Measurements from ENCODE around the gene HLA-E. TPM values are rescaled to one million over a fixed set of nuclear protein-coding genes. Genes with fewer than 3 reads are reported as not detected.
A peak's percentile ranks its signal among the peaks of the same experiment; 100 is the strongest.
"Not testable (repeated sequence)": the region's sequence is repeated elsewhere in the genome, so short reads cannot be mapped to it uniquely, and the experiment has no call there.

The HLA-E gene
- total RNA-seq, 1 donor from 2014 or later, result 1,028 TPM

- intact Hi-C loops (cut with DNase I), result no loop called here
- Histone ChIP-seq H3K4me3 (no peak overlapping the region), H3K4me1 (peaks cover 24% of the 10 kb centered on the region), H3K9me3 (no peaks in the 10 kb centered on the region), H3K27ac (no peak overlapping the region), H3K36me3 (no peaks in the 10 kb centered on the region), H3K27me3 (peaks cover 96% of the 10 kb centered on the region)
- no peak for TF ChIP-seq CTCF (IDR thresholded peaks at IDR 0.05)
- peak; percentile 73 for ATAC-seq
- peak; percentile 80 for DNase-seq
Observed at GRCh38 chr6:30463651-30464618, 25.4 kb upstream of the HLA-E start.

- intact Hi-C loops (cut with DNase I), result no loop called here
- H3K4me3 ChIP-seq, result peak overlapping the region; percentile 51
- TF ChIP-seq CTCF (IDR thresholded peaks at IDR 0.05), result no peak
- ATAC-seq, result peak; percentile 55
- peaks cover 24% of the 10 kb centered on the region for H3K4me1 ChIP-seq
- peaks cover 97% of the 10 kb centered on the region for H3K27me3 ChIP-seq
- DNase-seq, result no peak
- H3K36me3 ChIP-seq, result no peaks in the 10 kb centered on the region
- no peak overlapping the region for H3K27ac ChIP-seq
- H3K9me3 ChIP-seq, result no peaks in the 10 kb centered on the region
Observed at GRCh38 chr6:30465595-30466306, 23.6 kb upstream of the HLA-E start.

GRCh38 chr6:30470968-30471367 lies 18.3 kb upstream of the HLA-E start:
- ATAC-seq (no peak), DNase-seq (no peak)
- Histone ChIP-seq H3K4me1 (peaks cover 8% of the 10 kb centered on the region), H3K9me3 (no peaks in the 10 kb centered on the region), H3K36me3 (no peaks in the 10 kb centered on the region), H3K27me3 (peaks cover 75% of the 10 kb centered on the region), H3K27ac (no peak overlapping the region), H3K4me3 (no peak overlapping the region)
- no peak for TF ChIP-seq CTCF (IDR thresholded peaks at IDR 0.05)
- intact Hi-C loops (cut with DNase I), result no loop called here

- ATAC-seq; DNase-seq; H3K4me1 ChIP-seq; H3K9me3 ChIP-seq; intact Hi-C loops (cut with DNase I); H3K4me3 ChIP-seq; H3K27ac ChIP-seq; H3K36me3 ChIP-seq: not testable (repeated sequence)
- peaks cover 76% of the 10 kb centered on the region for H3K27me3 ChIP-seq
Observed at GRCh38 chr6:30475116-30475515, 14.2 kb upstream of the HLA-E start.

GRCh38 chr6:30480536-30481156 lies 8.7 kb upstream of the HLA-E start:
- TF ChIP-seq CTCF (IDR thresholded peaks at IDR 0.05), result no peak
- DNase-seq (no peak), ATAC-seq (peak; percentile 15)
- H3K9me3 ChIP-seq, result no peaks in the 10 kb centered on the region
- no peak overlapping the region for H3K4me3 ChIP-seq
- no peak overlapping the region for H3K27ac ChIP-seq
- peaks cover 7% of the 10 kb centered on the region for H3K4me1 ChIP-seq
- intact Hi-C loops (cut with DNase I), result loop anchor here (5.0 kb wide), 2 partner anchors 62 to 122 kb away; no protein-coding TSS in a partner anchor
- no peaks in the 10 kb centered on the region for H3K36me3 ChIP-seq
- H3K27me3 ChIP-seq, result peaks cover 60% of the 10 kb centered on the region

Data from upper lobe of right lung (tissue), 1 donor.